SKM-1 treated with dmso at 0.1 percent for 144 hours (cell line): Measurements from ENCODE around the gene RLF.

Source experiments
- DNase-seq: peaks from one replicate; lab custom pipeline; 2025; ENCODE audit not compliant: unreplicated experiment; lab: John Stamatoyannopoulos, UW

Gene RLF

DNA sequence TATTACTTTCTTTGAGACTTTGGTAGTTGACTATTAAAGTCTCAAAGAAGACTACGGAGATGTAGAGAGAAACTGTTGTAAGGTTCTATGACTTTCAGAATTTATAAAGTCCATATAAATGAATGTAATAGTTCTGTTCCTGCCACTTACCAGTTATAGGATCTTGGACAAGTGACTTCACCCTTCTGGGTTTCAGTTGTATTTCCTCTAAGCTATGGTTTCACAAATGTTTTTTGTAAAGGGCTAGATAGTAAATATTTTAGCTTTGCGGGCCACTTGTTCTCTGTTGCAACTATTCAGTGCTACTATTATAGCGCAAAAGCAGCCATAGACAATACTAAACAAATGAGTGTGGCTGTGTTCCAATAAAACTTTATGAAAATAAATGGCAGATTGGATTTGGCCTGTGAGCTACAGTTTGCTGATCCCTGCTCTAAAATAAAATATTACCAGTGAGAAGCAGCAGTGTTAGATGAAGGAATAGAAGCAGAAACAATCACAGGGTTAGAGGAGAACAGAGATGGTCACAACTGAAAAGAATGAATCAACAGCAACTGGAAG lies 111.5 kb downstream of the RLF start:
- DNase-seq, result no peak

DNA sequence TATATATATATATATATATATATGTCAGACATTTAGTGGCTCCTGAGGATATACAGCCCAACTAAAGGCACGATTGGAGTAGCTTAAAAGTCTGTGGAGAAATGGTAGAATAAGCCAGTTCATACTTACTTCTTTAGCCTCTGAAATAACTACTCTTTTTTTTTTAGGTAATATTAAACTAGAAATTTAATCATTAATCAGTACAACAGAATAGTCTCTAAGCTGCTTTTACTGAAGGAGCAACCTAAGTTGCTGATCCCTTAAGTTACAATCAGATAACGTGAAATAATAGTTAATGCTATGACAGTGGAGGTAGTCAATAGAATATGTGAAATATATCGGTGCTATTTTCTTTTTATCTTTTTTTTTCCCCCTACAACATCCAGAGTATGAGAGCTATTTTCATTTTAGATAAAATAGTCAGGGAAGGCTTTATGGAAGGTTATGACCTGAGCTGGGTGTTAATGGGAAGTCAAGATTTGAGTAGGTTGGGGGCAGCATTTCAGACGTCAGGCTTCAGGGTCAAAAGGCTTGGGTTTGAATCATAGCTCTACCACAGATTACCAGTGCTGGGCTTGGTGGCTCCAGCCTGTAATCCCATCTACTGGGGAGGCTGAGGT lies 112.5 kb downstream of the RLF start:
- DNase-seq, result no peak

GRCh38 chr1:40274331-40274730 lies 113.1 kb downstream of the RLF start:
- no peak for DNase-seq

GRCh38 chr1:40276122-40276521 lies 114.9 kb downstream of the RLF start:
- no peak for DNase-seq

DNA sequence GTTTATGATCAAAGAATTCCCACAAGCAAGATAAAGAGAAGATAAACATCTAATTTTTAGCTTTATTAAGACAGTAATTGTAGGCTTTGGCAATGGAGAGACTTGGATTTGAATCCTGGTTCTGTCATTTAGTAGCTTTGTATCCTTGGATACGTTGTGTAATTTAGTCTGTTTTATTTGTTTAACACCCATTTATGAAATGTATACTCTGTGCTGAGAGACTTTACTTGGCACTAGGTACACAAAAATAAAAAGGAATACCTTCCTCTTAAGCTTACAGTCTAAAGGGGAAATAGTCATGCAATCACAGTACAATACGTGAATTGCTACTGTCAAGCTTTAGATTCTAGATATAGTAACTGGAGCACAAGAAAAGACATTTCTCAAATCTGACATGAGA lies 120.7 kb downstream of the RLF start:
- no peak for DNase-seq
